ENCODE results near the gene CEMIP.
A peak's percentile ranks its signal among the peaks of the same experiment; 100 is the strongest.

Gene CEMIP

DNA sequence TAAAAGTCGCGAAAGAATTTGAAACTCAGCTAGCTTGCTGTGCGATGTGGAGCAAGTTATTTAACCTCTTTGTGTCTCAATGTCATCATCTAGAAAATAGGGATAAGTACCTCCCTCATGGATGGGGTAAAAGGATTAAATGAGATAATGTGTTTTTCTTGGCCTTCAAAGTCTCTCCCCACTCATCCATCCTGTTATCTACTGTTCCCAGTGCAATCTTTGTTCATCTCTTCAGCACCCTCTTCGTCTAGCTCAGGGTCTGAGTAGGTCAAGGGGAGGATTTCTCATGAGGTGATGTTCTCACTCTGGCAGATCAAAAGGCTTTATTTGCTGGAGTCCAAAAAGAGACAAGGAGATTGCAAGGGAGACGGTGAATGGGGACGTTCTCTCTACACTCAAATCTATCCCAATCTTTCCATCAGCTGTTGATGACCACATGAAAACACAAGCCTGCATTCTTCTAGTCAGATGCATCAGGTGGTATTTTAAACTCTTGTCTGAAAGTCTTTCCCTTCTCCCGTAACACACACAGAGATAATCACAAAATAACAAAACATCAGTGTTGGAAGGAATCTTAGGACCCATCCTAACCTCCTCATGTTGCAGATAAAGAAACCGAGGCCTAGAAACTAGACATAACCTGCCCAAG, 209.1 kb downstream of the CEMIP start:
- Histone ChIP-seq H3K4me2 (ENCODE audit: low read depth, low read length, poor library complexity, severe bottlenecking) (peak overlapping the region; percentile 91), H4K20me1 (ENCODE audit: insufficient read depth, low read length, poor library complexity, severe bottlenecking) (peaks cover 42% of the 10 kb centered on the region), H2AFZ (ENCODE audit: low read length) (no peak overlapping the region), H3K79me2 (ENCODE audit: insufficient read depth, low read length) (peaks cover 61% of the 10 kb centered on the region), H3K36me3 (ENCODE audit: insufficient read depth, low read length) (no peaks in the 10 kb centered on the region), H3K9me2 (replicated peaks; ENCODE audit: low read depth, low read length) (no peaks in the 10 kb centered on the region), H3F3A (ENCODE audit: low read depth) (no peaks in the 10 kb centered on the region), H3K4me3 (ENCODE audit: low read length, poor library complexity, severe bottlenecking) (peak overlapping the region; percentile 96), H3K27me3 (ENCODE audit: insufficient read depth, low read length, poor library complexity, severe bottlenecking) (no peaks in the 10 kb centered on the region), H3K4me1 (ENCODE audit: insufficient read depth, low read length, poor library complexity, severe bottlenecking) (peaks cover 43% of the 10 kb centered on the region), H3K9ac (ENCODE audit: low read depth, low read length, poor library complexity, severe bottlenecking) (peak overlapping the region; percentile 93), H3K9me3 (ENCODE audit: insufficient read depth, low read depth, low read length) (no peaks in the 10 kb centered on the region)
- TF ChIP-seq, protein P1, sequence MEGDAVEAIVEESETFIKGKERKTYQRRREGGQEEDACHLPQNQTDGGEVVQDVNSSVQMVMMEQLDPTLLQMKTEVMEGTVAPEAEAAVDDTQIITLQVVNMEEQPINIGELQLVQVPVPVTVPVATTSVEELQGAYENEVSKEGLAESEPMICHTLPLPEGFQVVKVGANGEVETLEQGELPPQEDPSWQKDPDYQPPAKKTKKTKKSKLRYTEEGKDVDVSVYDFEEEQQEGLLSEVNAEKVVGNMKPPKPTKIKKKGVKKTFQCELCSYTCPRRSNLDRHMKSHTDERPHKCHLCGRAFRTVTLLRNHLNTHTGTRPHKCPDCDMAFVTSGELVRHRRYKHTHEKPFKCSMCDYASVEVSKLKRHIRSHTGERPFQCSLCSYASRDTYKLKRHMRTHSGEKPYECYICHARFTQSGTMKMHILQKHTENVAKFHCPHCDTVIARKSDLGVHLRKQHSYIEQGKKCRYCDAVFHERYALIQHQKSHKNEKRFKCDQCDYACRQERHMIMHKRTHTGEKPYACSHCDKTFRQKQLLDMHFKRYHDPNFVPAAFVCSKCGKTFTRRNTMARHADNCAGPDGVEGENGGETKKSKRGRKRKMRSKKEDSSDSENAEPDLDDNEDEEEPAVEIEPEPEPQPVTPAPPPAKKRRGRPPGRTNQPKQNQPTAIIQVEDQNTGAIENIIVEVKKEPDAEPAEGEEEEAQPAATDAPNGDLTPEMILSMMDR (conservative IDR thresholded peaks at IDR 0.05; ENCODE audit: low read length): no peak
- no peak for TF ChIP-seq EZH2phosphoT487 (IDR thresholded peaks at IDR 0.05; ENCODE audit: borderline replicate concordance)

DNA sequence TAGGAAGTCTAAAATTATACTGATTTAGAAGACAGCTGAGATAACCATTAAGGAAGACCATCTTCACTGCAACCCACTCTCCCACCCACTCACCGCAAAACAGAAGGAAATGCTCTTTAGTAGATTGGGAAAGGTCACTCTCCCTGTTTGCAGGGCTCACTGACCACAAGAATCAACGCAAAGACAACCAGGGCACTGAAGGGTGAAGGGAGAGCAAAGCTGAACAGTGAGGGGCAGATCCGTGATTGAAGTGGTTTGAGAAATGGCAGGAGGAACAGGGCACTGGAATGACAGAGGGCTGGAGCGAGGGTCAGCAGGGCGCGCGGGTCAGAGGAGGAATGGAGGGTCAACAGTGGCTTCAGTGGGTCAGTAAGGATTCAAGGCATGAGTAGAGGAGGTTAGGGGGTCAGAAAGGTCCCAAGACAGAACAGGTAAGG, 209.9 kb downstream of the CEMIP start:
- Histone ChIP-seq H4K20me1 (ENCODE audit: insufficient read depth, low read length, poor library complexity, severe bottlenecking) (peaks cover 39% of the 10 kb centered on the region), H3K9me3 (ENCODE audit: insufficient read depth, low read depth, low read length) (no peaks in the 10 kb centered on the region), H3K9me2 (replicated peaks; ENCODE audit: low read depth, low read length) (no peaks in the 10 kb centered on the region), H2AFZ (ENCODE audit: low read length) (peak overlapping the region; percentile 87), H3K36me3 (ENCODE audit: insufficient read depth, low read length) (no peaks in the 10 kb centered on the region), H3K9ac (ENCODE audit: low read depth, low read length, poor library complexity, severe bottlenecking) (peak overlapping the region; percentile 93), H3K27me3 (ENCODE audit: insufficient read depth, low read length, poor library complexity, severe bottlenecking) (no peaks in the 10 kb centered on the region), H3K4me1 (ENCODE audit: insufficient read depth, low read length, poor library complexity, severe bottlenecking) (peaks cover 43% of the 10 kb centered on the region), H3K4me3 (ENCODE audit: low read length, poor library complexity, severe bottlenecking) (peak overlapping the region; percentile 96), H3F3A (ENCODE audit: low read depth) (no peaks in the 10 kb centered on the region), H3K4me2 (ENCODE audit: low read depth, low read length, poor library complexity, severe bottlenecking) (peak overlapping the region; percentile 91), H3K79me2 (ENCODE audit: insufficient read depth, low read length) (peaks cover 55% of the 10 kb centered on the region)
- TF ChIP-seq EZH2phosphoT487 (IDR thresholded peaks at IDR 0.05; ENCODE audit: borderline replicate concordance): no peak
- TF ChIP-seq, protein P1 (conservative IDR thresholded peaks at IDR 0.05; ENCODE audit: low read length): no peak

DNA sequence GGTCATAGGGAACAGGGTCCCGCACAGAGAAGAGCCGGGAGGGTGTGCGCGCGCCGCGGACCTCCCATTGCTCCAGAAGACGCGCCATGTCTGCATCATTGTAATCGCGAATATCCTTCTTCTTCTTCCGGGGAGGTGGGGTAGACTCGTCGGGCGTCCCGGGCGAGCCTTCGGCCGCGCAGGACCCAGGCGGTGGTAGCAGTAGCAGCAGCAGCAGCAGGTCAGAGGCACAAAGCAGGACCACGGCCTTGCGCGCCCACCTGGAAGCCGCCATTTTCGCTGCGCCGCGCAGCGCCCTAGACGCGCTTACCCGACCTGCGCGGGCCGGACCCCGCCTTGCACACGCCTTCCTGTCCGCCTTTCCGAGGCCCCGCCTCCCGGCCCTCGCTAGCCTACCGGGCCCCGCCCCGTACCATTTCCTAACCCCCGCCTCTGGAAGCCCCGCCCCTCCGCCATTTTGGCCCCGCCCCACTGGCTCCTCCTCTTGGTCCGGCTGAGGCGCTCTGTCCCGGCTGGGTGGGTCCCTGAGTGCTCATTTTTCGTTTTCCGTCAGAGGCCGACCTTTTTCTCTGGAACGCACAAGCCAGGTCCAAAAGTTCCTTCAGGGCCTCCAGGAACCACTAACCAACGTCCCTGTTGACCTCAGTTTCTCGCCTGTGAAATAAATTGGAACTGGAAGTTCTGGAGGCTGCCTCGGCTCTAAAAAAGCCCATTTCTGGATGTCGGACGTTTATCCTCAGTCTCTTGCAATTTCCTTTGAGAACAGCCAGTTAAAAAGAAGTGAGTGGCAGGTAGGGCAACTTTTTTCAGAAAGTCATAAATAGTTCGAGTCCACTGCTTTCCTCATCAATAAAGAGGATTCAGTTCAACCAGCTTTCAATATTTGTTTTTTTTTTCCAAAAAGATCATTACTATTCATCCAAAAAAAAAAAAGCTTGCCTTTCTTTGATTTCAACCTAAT, 210.6 kb downstream of the CEMIP start, which contains the start of gene MESD:
Gene MESD, minus strand, starts transcription at position 302 of the 961 bp plus-strand sequence. Its CDS starts 28 bp downstream, at position 274.
- TF ChIP-seq EZH2phosphoT487 (IDR thresholded peaks at IDR 0.05; ENCODE audit: borderline replicate concordance): no peak
- TF ChIP-seq, protein P1 (conservative IDR thresholded peaks at IDR 0.05; ENCODE audit: low read length): no peak
- H3K79me2 ChIP-seq (ENCODE audit: insufficient read depth, low read length): peaks cover 48% of the 10 kb centered on the region
- H3K4me1 ChIP-seq (ENCODE audit: insufficient read depth, low read length, poor library complexity, severe bottlenecking): peaks cover 42% of the 10 kb centered on the region

More for the DNA sequence above, 210.6 kb downstream of the CEMIP start, which contains the start of gene MESD:
- peak within 1 kb of the TSS; percentile 91 for H3K4me2 ChIP-seq (ENCODE audit: low read depth, low read length, poor library complexity, severe bottlenecking)
- H3K36me3 ChIP-seq (ENCODE audit: insufficient read depth, low read length): no peaks in the 10 kb centered on the region
- H3K4me3 ChIP-seq (ENCODE audit: low read length, poor library complexity, severe bottlenecking): peak within 1 kb of the TSS; percentile 96
- no peaks in the 10 kb centered on the region for H3F3A ChIP-seq (ENCODE audit: low read depth)
- no peaks in the 10 kb centered on the region for H3K9me3 ChIP-seq (ENCODE audit: insufficient read depth, low read depth, low read length)
- peak within 1 kb of the TSS; percentile 87 for H2AFZ ChIP-seq (ENCODE audit: low read length)
- peaks cover 32% of the 10 kb centered on the region for H4K20me1 ChIP-seq (ENCODE audit: insufficient read depth, low read length, poor library complexity, severe bottlenecking)
- peak within 1 kb of the TSS; percentile 93 for H3K9ac ChIP-seq (ENCODE audit: low read depth, low read length, poor library complexity, severe bottlenecking)
- no peaks in the 10 kb centered on the region for H3K27me3 ChIP-seq (ENCODE audit: insufficient read depth, low read length, poor library complexity, severe bottlenecking)
- no peaks in the 10 kb centered on the region for H3K9me2 ChIP-seq (replicated peaks; ENCODE audit: low read depth, low read length)

All from Loucy (cell line).